ENCODE measurements around the gene BLCAP.
"Not testable (repeated sequence)": the region's sequence is repeated elsewhere in the genome, so short reads cannot be mapped to it uniquely, and the experiment has no call there.

Gene BLCAP, protein sequence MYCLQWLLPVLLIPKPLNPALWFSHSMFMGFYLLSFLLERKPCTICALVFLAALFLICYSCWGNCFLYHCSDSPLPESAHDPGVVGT

GRCh38 chr20:37527638-37528445 lies at the start of gene BLCAP:
BLCAP (minus strand) TSS chr20:37527876; CDS start chr20:37519174, 8,702 bp downstream.
- H3K4me3 ChIP-seq (ENCODE audit: low read depth, low read length), result peak within 1 kb of the TSS; percentile 86
- no peak for DNase-seq (ENCODE audit: low read depth)

GRCh38 chr20:37577436-37577835 lies 49.8 kb upstream of the BLCAP start:
- H3K4me3 ChIP-seq (ENCODE audit: low read depth, low read length); DNase-seq (ENCODE audit: low read depth): not testable (repeated sequence)

DNA sequence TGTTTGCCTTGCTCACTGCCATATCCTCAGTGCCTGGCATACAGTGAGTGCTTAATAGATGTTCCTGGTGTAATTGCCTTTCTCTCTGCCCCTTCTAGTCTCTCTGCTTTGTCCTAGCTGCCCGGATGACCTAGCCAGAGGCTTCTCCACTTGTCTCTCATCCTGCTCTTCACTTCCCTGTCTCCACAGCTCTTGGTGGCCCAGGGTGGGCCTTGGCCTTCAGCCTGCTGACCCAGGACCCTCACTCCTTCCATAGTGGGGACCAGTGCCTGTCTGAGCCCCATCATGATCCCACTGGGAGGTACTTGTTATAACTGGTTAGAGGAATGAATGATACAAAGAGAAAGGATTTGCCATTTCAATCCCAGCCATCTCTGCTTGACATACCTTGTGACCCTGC lies 49.2 kb upstream of the BLCAP start:
- H3K4me3 ChIP-seq (ENCODE audit: low read depth, low read length), result no peak overlapping the region
- DNase-seq (ENCODE audit: low read depth), result no peak

DNA sequence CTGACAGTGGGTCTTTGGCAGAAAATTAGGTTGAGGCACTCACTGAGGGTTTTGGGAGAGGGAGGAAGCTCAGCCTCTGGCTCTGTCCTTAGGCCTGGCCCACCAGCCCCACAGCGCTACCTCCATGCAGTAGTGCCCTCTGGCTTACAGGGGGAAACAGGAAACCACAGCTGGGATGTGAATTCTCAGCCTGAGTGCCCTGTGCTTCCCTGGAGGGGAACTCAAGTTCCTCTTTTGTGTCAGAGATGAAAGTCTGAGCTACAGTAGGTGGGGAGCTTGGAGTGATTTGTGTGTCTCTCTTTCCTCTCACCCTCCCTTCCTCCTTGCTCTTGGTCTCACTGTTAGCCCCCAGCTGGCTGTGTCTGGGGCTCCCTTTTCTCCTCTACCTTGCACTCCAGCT lies 48.2 kb upstream of the BLCAP start:
- no peak for DNase-seq (ENCODE audit: low read depth)
- no peak overlapping the region for H3K4me3 ChIP-seq (ENCODE audit: low read depth, low read length)

- H3K4me3 ChIP-seq (ENCODE audit: low read depth, low read length), result no peak overlapping the region
- no peak for DNase-seq (ENCODE audit: low read depth)
Observed at GRCh38 chr20:37574199-37574890, 46.7 kb upstream of the BLCAP start.

DNA sequence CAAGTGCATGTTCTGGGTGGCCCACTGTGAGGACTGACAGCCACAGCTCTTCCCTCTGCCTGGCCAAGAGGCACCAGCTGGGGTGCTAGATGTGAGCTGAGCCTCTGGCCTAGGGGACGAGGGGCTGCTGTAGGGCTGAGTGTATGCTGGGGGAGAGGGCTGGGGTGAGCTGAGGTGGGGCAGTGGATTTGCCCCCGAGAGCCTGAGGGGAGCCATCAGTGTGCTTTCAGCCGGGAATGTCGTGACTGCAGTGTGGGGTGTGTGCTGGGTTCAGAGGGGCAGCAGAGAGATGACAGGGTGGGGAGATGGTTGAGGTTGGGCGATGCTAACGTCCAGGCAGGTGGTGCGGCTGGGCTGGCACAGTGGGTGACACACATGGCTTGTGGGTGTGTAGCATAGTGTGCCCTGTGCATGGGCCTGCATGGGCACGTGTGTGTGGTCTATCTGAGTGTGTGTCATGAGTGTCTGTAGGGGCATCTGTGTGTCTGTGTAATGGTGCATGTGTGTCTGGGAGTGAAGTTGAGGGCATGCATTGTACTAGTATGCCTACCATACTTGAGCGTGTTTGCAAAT lies 46.0 kb upstream of the BLCAP start:
- DNase-seq (ENCODE audit: low read depth), result no peak
- H3K4me3 ChIP-seq (ENCODE audit: low read depth, low read length), result no peak overlapping the region

DNA sequence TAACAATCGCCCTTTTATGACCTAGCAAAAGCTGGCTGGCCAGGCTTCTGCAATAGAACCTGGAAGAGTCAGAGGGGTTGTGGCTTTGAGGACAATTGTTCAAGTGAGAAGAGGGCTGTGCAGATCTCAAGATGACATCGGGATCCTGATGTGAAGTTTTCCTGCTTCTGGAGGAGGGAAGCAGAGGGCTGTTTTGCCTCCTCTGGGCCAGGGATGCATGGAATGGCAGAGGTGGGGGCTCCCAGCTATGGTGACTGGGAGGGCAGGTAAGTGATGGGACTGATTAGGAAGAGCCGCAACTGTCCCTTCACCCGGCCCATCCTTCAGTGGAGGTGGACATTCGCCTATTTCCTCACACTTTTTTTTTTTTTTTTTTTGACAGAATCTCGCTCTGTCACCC lies 43.4 kb upstream of the BLCAP start:
- no peak overlapping the region for H3K4me3 ChIP-seq (ENCODE audit: low read depth, low read length)
- no peak for DNase-seq (ENCODE audit: low read depth)

- no peak overlapping the region for H3K4me3 ChIP-seq (ENCODE audit: low read depth, low read length)
- DNase-seq (ENCODE audit: low read depth), result no peak
Observed at GRCh38 chr20:37570419-37570818, 42.7 kb upstream of the BLCAP start.

DNA sequence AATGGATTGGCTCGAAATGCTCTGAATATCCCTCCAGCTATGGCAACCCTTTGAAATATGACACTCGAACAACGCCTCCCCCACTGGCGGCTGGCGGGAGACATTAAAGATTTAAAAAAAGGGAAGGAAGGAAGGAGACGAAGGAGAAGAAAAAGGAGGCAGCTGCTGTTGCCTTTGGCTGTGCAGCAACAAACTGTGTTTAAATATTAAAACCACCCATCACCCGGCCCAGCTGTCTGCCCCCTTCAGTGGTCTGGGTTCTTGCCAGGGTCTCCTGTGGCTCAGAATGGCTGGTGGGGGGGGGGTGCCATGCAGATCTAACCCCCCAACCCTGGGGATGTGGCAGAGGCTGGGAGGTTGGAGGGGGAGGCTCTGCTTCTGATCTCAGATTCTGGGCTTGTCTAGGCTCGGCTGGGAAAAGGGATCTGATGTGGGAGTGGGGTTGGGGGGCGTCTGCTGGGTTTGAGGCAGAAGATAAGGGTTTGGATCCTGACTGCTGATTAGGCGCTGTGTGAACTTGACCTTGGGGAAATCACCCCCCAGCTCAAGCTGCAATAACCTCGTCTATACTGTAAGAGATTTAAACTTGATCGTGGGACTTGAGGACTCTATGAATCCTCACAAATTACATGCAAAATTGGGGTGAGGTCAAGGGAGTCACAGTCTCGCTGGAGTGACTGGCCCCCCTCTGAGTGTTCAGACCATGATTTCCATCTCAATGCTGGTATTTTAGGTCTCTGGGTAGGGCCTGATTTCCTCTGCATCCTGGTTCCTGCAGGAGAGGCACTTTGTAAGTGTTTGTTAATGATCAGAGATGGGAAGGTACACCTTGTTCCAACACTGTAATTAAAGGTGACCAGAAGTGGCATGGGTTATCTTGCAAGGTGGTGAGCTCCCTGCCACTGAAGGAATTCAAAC lies 40.3 kb upstream of the BLCAP start:
- no peak overlapping the region for H3K4me3 ChIP-seq (ENCODE audit: low read depth, low read length)
- DNase-seq (ENCODE audit: low read depth), result peak; percentile 14

GRCh38 chr20:37567331-37567665 lies 39.6 kb upstream of the BLCAP start:
- H3K4me3 ChIP-seq (ENCODE audit: low read depth, low read length), result no peak overlapping the region

GRCh38 chr20:37566590-37567330 lies 39.1 kb upstream of the BLCAP start:
- no peak for DNase-seq (ENCODE audit: low read depth)

More at GRCh38 chr20:37567331-37567665, 39.6 kb upstream of the BLCAP start:
- no peak for DNase-seq (ENCODE audit: low read depth)

DNA sequence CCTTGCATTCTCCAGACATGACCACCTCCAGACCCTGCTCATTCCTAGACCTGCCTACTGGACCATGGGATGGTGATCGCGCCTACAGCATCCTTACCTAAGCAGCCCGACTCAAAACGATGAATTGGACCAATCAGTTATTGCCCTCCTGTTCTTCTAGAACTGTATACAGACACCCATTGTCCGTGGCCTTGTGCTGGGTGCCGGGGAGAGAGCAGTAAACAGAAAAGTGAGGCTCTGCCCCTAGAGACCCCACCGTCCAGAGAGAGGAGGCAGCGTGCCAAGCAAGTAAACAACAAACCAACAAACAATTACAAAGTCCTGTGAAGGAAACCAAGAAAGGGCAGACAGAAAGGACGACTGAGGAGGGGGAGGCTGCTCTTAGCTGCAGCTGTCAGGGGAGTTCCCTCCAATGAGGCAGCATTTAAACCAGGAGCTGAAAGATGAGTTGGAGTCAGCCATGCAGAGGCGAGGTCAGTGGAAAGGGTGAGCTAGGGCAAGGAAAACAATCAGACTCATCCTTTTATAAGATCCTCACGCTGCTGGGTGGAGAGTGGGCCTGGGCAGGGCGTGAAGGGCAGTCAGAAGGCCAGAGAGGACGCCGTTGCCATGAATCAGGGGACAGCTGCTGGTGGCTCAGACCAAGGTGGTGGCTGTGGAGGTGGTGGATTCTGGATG lies 37.6 kb upstream of the BLCAP start:
- DNase-seq (ENCODE audit: low read depth), result peak; percentile 18
- no peak overlapping the region for H3K4me3 ChIP-seq (ENCODE audit: low read depth, low read length)

More at GRCh38 chr20:37566590-37567330, 39.1 kb upstream of the BLCAP start:
- no peak overlapping the region for H3K4me3 ChIP-seq (ENCODE audit: low read depth, low read length)

DNA sequence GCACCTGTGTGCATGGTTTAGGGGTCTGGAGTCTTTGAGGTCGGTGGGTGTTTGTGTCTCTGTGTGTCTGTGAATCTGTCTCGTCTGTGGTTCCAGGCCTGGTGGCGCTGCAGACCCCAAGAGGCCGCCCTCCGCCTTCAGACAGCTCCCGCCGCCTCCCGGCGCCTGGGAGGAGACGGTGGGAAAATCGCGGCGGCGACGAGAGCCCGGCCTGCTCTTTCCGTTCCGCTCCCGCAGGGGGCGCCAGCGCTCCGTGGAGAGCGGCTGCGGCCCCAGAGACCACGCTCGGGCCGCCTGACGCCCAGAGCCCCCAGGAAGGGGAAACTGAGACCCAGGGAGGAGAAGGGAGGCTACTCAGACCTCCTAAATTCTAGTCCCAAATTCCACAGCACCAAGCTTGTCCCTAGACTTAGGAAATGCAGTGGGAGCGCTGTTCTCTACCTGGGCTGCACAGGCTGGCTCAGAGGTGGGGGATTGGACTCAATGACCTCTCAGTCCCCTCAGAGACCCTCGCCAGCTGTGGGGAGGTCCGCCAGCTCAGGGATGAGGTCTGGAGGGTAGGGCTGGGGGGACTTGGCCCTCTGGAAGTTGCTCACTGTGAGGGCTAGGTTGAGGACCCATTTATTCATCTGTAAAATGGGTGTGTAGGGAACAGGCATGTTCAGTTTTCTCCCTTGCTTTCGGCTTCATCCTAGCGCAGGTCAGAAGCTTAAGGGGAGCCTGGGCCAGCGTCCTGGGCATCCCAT lies 36.9 kb upstream of the BLCAP start:
- H3K4me3 ChIP-seq (ENCODE audit: low read depth, low read length), result no peak overlapping the region
- DNase-seq (ENCODE audit: low read depth), result no peak

DNA sequence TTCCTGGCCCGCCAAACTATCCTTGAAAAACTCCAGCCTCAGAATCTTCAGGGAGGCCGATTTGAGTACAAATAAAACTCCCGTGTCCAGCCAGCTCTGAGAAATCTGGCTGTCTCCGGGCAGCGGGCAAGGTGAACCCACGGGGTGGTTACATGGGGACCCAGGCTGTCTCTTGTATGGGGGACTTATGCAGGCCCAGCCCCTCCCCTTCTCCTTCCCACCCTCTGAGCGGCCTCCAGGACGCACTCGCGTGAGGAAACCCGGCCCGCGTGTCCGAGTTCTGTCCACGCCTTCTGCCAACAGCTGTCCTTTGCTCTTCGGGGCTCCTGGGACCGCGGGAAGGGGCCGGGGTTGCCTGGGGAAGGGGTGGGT lies 36.3 kb upstream of the BLCAP start:
- H3K4me3 ChIP-seq (ENCODE audit: low read depth, low read length), result no peak overlapping the region

DNA sequence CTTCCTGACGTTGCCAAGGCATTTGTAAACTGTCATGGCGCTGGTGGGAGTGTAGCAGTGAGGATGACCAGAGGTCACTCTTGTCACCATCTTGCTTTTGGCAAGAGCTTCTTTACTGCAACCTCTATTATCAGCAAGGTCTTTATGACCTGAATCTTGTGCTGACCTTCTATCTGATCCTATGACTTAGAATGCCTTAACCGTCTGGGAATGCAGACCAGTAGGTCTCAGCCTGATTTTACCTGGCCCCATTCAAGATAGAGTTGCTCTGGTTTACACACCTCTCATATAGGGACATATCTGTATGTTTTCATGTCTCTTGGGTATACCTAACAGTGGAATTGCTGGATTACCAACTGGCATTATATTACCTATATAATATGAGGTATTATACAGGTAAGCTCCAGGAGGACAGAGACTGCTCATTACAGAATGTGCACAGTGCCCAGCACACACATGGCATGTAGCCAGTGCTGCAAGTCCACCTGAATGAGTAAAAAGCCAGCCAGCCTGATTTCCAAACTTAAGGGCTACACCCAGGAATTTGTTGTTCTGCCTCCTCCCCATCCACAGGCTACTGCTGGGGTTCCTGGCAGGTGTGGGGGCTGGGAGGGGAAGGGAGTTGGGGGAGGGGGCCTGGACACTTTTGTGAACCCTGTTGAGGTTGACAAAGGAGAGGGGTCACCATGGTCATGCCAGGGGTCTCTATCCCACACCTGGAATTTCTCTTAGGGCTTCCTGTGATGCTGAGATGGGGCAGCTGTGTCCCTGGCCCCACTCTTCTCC lies 35.2 kb upstream of the BLCAP start:
- H3K4me3 ChIP-seq (ENCODE audit: low read depth, low read length), result no peak overlapping the region
- no peak for DNase-seq (ENCODE audit: low read depth)

More for the DNA sequence above, 36.3 kb upstream of the BLCAP start:
- DNase-seq (ENCODE audit: low read depth), result no peak

DNA sequence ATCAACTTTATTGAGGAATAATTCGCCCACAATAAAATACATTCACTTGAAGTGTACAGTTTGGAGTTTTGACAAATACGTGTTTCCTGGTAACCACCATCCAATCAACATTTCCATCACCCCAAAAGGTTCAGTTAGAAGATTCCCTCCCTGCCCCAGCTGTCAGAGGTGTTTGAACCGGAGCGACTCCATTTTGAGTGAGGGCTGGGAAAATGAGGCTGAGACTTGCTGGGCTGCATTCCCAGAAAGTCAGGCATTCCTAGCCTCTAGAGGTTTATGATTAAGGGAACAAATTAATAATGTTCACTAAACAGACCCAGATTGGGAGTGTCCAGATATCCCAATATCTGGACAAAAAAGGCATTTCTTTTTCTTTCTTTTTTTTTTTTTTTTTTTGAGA lies 33.0 kb upstream of the BLCAP start:
- DNase-seq (ENCODE audit: low read depth), result no peak
- H3K4me3 ChIP-seq (ENCODE audit: low read depth, low read length), result no peak overlapping the region

Data from skeletal muscle cell (primary cell).